HepG2 (cell line): ENCODE data around the gene LRPAP1.

Experiments used
- ATF2 ChIP-seq: sonication (generic); formaldehyde crosslinking; IDR thresholded peaks from 2 replicates; pipeline ENCODE4 v1.4.0; 2020; ENCODE audit warnings: missing genetic modification reagents
- PAWR ChIP-seq: sonication (generic); formaldehyde crosslinking; IDR thresholded peaks from 2 replicates; pipeline ENCODE4 v1.4.0; 2020; ENCODE audit warnings: missing genetic modification reagents, mild to moderate bottlenecking, borderline replicate concordance

- TF ChIP-seq PAWR (CRISPR knock-in tag): no peak
- TF ChIP-seq ATF2 (CRISPR knock-in tag): no peak
These were observed 69.3 kb downstream of the LRPAP1 start, which contains the start of gene DOK7 for GRCh38 chr4:3462790-3463415.
